H1 (cell line): ENCODE measurements around the gene UBE2H. TPM values are rescaled to one million over a fixed set of nuclear protein-coding genes. Genes with fewer than 3 reads are reported as not detected.

Experiments used
- CTCF ChIA-PET: fragments of 300-600 bp; sonication (Branson Sonifier 250); formaldehyde crosslinking; loops from one replicate; lab custom pipeline; 2021; ENCODE audit not compliant: partially characterized antibody; lab: Charles Lee
- POLR2A ChIA-PET: fragments of 300-600 bp; sonication (Branson Sonifier 250); formaldehyde crosslinking; loops from one replicate; lab custom pipeline; 2021; ENCODE audit warnings: inconsistent platforms; ENCODE audit not compliant: partially characterized antibody; lab: Charles Lee
- DNase-seq, 2 experiments: peaks; one replicate each; pipeline versions ENCODE4 v3.0.0 to v3.0.0-alpha.2; 2010 to 2022; ENCODE audit warnings: low spot score in 2 of 2, low read depth in 1 of 2, mixed read lengths in 1 of 2
- FAIRE-seq: peaks from 2 replicates; lab custom pipeline; 2011; peaks lifted over from hg19 to GRCh38; lab: Jason Lieb, UNC
- H2AFZ ChIP-seq: 2 replicates; pipeline ENCODE4 v1.8.1; 2012; ENCODE audit warnings: low read length, inconsistent platforms
- H2AK5ac ChIP-seq: 2 replicates; pipeline ENCODE4 v1.6.1; 2013; ENCODE audit warnings: low read depth, low read length
- H2BK120ac ChIP-seq: replicated peaks from 2 replicates; pipeline ENCODE3; 2013; ENCODE audit warnings: low read depth, low read length, inconsistent platforms
- H2BK12ac ChIP-seq: 2 replicates; pipeline ENCODE4 v1.6.1; 2013; ENCODE audit warnings: low read depth, low read length
- H2BK15ac ChIP-seq: 2 replicates; pipeline ENCODE4 v1.6.1; 2013; ENCODE audit warnings: low read length
- H2BK20ac ChIP-seq: 2 replicates; pipeline ENCODE4 v1.6.1; 2013; ENCODE audit warnings: low read length
- H2BK5ac ChIP-seq: 2 replicates; pipeline ENCODE4 v1.6.1; 2013; ENCODE audit warnings: low read depth, low read length
- H3K14ac ChIP-seq: 2 replicates; pipeline ENCODE4 v1.6.1; 2013; ENCODE audit warnings: inconsistent platforms; ENCODE audit not compliant: insufficient read length
- H3K18ac ChIP-seq: 2 replicates; pipeline ENCODE4 v1.6.1; 2013; ENCODE audit warnings: low read length; ENCODE audit errors: extremely low read depth
- H3K23ac ChIP-seq: 2 replicates; pipeline ENCODE4 v1.6.1; 2013; ENCODE audit warnings: inconsistent platforms; ENCODE audit not compliant: insufficient read length
- H3K23me2 ChIP-seq: 2 replicates; pipeline ENCODE4 v1.6.1; 2013; ENCODE audit warnings: low read depth, low read length
- H3K27ac ChIP-seq: 2 replicates; pipeline ENCODE4 v1.6.1; 2011; ENCODE audit warnings: low read depth, low read length, inconsistent platforms
- H3K27me3 ChIP-seq, 4 experiments: replicated peaks in 1 of 4; 1 replicate in 1 of 4; 2 replicates in 3 of 4; pipeline versions ENCODE4 v1.6.1 to v1.8.1; 2011 to 2013; ENCODE audit warnings: low read length in 3 of 4, mild to moderate bottlenecking in 3 of 4, inconsistent platforms in 2 of 4, mixed read lengths in 2 of 4, moderate library complexity in 1 of 4; ENCODE audit not compliant: control insufficient read depth in 3 of 4, insufficient read depth in 3 of 4; ENCODE audit errors: extremely low read depth in 1 of 4
- H3K36me3 ChIP-seq, 4 experiments: 2 replicates each; pipeline versions ENCODE4 v1.6.1 to v1.8.1; 2011 to 2013; ENCODE audit warnings: mild to moderate bottlenecking in 4 of 4, low read length in 3 of 4, moderate library complexity in 2 of 4, control low read depth in 1 of 4, inconsistent platforms in 1 of 4; ENCODE audit not compliant: insufficient read depth in 4 of 4, control insufficient read depth in 2 of 4
- H3K4ac ChIP-seq: replicated peaks from 2 replicates; pipeline ENCODE3; 2013; ENCODE audit warnings: low read length, low read depth, mixed read lengths, inconsistent platforms; ENCODE audit not compliant: insufficient read length
- H3K4me1 ChIP-seq, 4 experiments: replicated peaks in 1 of 4; 1 replicate in 1 of 4; 2 replicates in 3 of 4; pipeline versions ENCODE4 v1.6.1 to v1.8.1; 2011 to 2013; ENCODE audit warnings: low read length in 3 of 4, inconsistent platforms in 2 of 4, mixed read lengths in 1 of 4; ENCODE audit not compliant: insufficient read depth in 4 of 4, control insufficient read depth in 3 of 4
- H3K4me2 ChIP-seq, 2 experiments: 2 replicates each; pipeline versions ENCODE4 v1.6.1 to v1.8.1; 2011 to 2013; ENCODE audit warnings: low read depth in 2 of 2, low read length in 2 of 2, control low read depth in 1 of 2, inconsistent platforms in 1 of 2, mild to moderate bottlenecking in 1 of 2; ENCODE audit not compliant: insufficient read depth in 1 of 2
- H3K4me3 ChIP-seq, 4 experiments: fragments of 200-600, 300-600 bp in 1 of 4; sonication (generic), shearing (Covaris generic), sonication (Bioruptor Twin) in 1 of 4; 2 replicates each; pipeline versions ENCODE4 v1.5.1 to v1.8.1; 2011 to 2016; ENCODE audit warnings: low read length in 4 of 4, low read depth in 3 of 4, control low read depth in 2 of 4, inconsistent platforms in 2 of 4, mild to moderate bottlenecking in 2 of 4, mixed read lengths in 1 of 4, moderate library complexity in 1 of 4; ENCODE audit not compliant: insufficient read depth in 2 of 4; ENCODE audit errors: extremely low read depth in 1 of 4
- H3K56ac ChIP-seq: replicated peaks from 2 replicates; pipeline ENCODE3; 2013; ENCODE audit warnings: low read depth, mild to moderate bottlenecking, mixed read lengths, low read length, inconsistent platforms; ENCODE audit not compliant: insufficient read length
- H3K79me1 ChIP-seq: 2 replicates; pipeline ENCODE4 v1.6.1; 2013; ENCODE audit warnings: low read depth, low read length, control low read depth
- H3K79me2 ChIP-seq, 2 experiments: 2 replicates each; pipeline versions ENCODE4 v1.6.1 to v1.8.1; 2012 to 2013; ENCODE audit warnings: low read length in 2 of 2, mild to moderate bottlenecking in 2 of 2, inconsistent platforms in 1 of 2; ENCODE audit not compliant: insufficient read depth in 2 of 2, control insufficient read depth in 1 of 2
- H3K9ac ChIP-seq, 4 experiments: replicated peaks in 1 of 4; 1 replicate in 1 of 4; 2 replicates in 3 of 4; pipeline versions ENCODE4 v1.6.1 to v1.8.1; 2011 to 2013; ENCODE audit warnings: low read depth in 3 of 4, low read length in 3 of 4, control low read depth in 2 of 4, mild to moderate bottlenecking in 2 of 4, moderate library complexity in 2 of 4, inconsistent platforms in 1 of 4; ENCODE audit errors: extremely low read depth in 1 of 4
- H3K9me3 ChIP-seq, 2 experiments: 2 replicates each; pipeline versions ENCODE4 v1.6.1 to v1.8.1; 2012 to 2013; ENCODE audit warnings: mild to moderate bottlenecking in 2 of 2, moderate library complexity in 2 of 2, control low read depth in 1 of 2, inconsistent platforms in 1 of 2, low read depth in 1 of 2, low read length in 1 of 2, mixed read lengths in 1 of 2; ENCODE audit not compliant: insufficient read depth in 2 of 2
- H4K20me1 ChIP-seq, 2 experiments: replicated peaks in 1 of 2; 2 replicates each; pipeline versions ENCODE3 to v1.8.1; 2011 to 2013; ENCODE audit warnings: inconsistent platforms in 2 of 2, low read length in 2 of 2, mild to moderate bottlenecking in 1 of 2; ENCODE audit not compliant: insufficient read depth in 2 of 2, control insufficient read depth in 1 of 2
- H4K5ac ChIP-seq: 2 replicates; pipeline ENCODE4 v1.6.1; 2013; ENCODE audit warnings: low read length, low read depth, mixed read lengths, inconsistent platforms; ENCODE audit not compliant: insufficient read length
- H4K8ac ChIP-seq: 2 replicates; pipeline ENCODE4 v1.8.0; 2013; ENCODE audit warnings: mild to moderate bottlenecking, moderate library complexity, low read length, inconsistent platforms; ENCODE audit not compliant: insufficient read depth; ENCODE audit errors: extremely low read depth
- H4K91ac ChIP-seq: replicated peaks from 2 replicates; pipeline ENCODE3; 2013; ENCODE audit warnings: low read length, mixed read lengths, inconsistent platforms; ENCODE audit not compliant: insufficient read length
- CEBPB ChIP-seq: IDR thresholded peaks from 2 replicates; pipeline ENCODE4 v1.6.1; 2012; ENCODE audit warnings: low read depth, low read length
- EGR1 ChIP-seq: IDR thresholded peaks from 2 replicates; pipeline ENCODE4 v1.6.1; 2011; ENCODE audit warnings: low read depth, low read length, borderline replicate concordance
- FOSL1 ChIP-seq: IDR thresholded peaks from 2 replicates; pipeline ENCODE4 v1.6.1; 2011; ENCODE audit warnings: mild to moderate bottlenecking, low read depth, low read length, moderate library complexity; ENCODE audit not compliant: insufficient read depth
- KDM5A ChIP-seq: fragments of 200-600 bp; IDR thresholded peaks from 2 replicates; pipeline ENCODE4 v1.7.1; 2012; ENCODE audit warnings: mild to moderate bottlenecking, low read length, inconsistent platforms, mixed read lengths
- POLR2AphosphoS5 ChIP-seq: IDR thresholded peaks from 2 replicates; pipeline ENCODE4 v1.6.1; 2011; ENCODE audit warnings: low read depth, low read length
- RAD21 ChIP-seq, 2 experiments: IDR thresholded peaks in 1 of 2; conservative IDR thresholded peaks in 1 of 2; 2 replicates each; pipeline ENCODE4 v1.6.1; 2011; ENCODE audit warnings: low read depth in 2 of 2, low read length in 2 of 2, improper control_type of control experiment in 1 of 2, inconsistent platforms in 1 of 2, mild to moderate bottlenecking in 1 of 2, moderate library complexity in 1 of 2
- RBBP5 ChIP-seq: IDR thresholded peaks from 2 replicates; pipeline ENCODE4 v1.7.1; 2012; ENCODE audit warnings: low read depth, mild to moderate bottlenecking, inconsistent platforms, low read length, moderate library complexity, borderline replicate concordance
- RXRA ChIP-seq: IDR thresholded peaks from 2 replicates; pipeline ENCODE4 v1.6.1; 2011; ENCODE audit warnings: low read depth, mild to moderate bottlenecking, low read length, moderate library complexity; ENCODE audit not compliant: insufficient read depth
- SAP30 ChIP-seq: fragments of 300-600 bp; sonication (generic); IDR thresholded peaks from 2 replicates; pipeline ENCODE4 v1.7.1; 2012; ENCODE audit warnings: low read length, moderate library complexity, mild to moderate bottlenecking, inconsistent platforms; ENCODE audit not compliant: insufficient read depth, insufficient replicate concordance
- SIN3A ChIP-seq, 2 experiments: IDR thresholded peaks in 1 of 2; conservative IDR thresholded peaks in 1 of 2; 2 replicates each; pipeline ENCODE4 v1.6.1; 2011 to 2012; ENCODE audit warnings: low read length in 2 of 2, improper control_type of control experiment in 1 of 2, low read depth in 1 of 2, mild to moderate bottlenecking in 1 of 2
- SP1 ChIP-seq: IDR thresholded peaks from 2 replicates; pipeline ENCODE4 v1.6.1; 2011; ENCODE audit warnings: low read depth, low read length
- SUZ12 ChIP-seq: fragments of 200-600 bp; sonication (generic); IDR thresholded peaks from 2 replicates; pipeline ENCODE4 v1.6.1; 2012; ENCODE audit warnings: mild to moderate bottlenecking, inconsistent platforms, low read length, moderate library complexity, mixed read lengths
- TAF1 ChIP-seq: IDR thresholded peaks from 2 replicates; pipeline ENCODE4 v1.6.1; 2011; ENCODE audit warnings: mild to moderate bottlenecking, low read depth, low read length
- YY1 ChIP-seq: IDR thresholded peaks from 2 replicates; pipeline ENCODE4 v1.6.1; 2011; ENCODE audit warnings: low read depth, mild to moderate bottlenecking, low read length
- WGBS, 2 experiments: shearing (Covaris generic) in 1 of 2; methylation state at CpG; one replicate each; pipeline versions ENCODE4 v1.1.6 to v1.1.7; 2013 to 2015; ENCODE audit warnings: low lambda C conversion rate in 2 of 2, mixed read lengths in 2 of 2, inconsistent platforms in 1 of 2, low coverage in 1 of 2, missing lambda C conversion rate in 1 of 2; ENCODE audit not compliant: insufficient replicate concordance in 2 of 2, insufficient coverage in 1 of 2, insufficient read length in 1 of 2; ENCODE audit errors: extremely low coverage in 1 of 2, missing lambda C conversion rate in 1 of 2; 5-methylcytosine and 5-hydroxymethylcytosine counted together
- polyA plus RNA-seq, 7 experiments: library from polyadenylated mRNA; depleted of rRNA in 3 of 7; stranded (reverse) in 5 of 7; unstranded in 2 of 7; fragments of >200 nt in 5 of 7; fragments of 200-250 nt in 2 of 7; gene quantifications; 1 replicate in 5 of 7; 2 replicates in 1 of 7; 4 replicates in 1 of 7; pipeline versions ENCODE4 v1.2.1 to v1.2.3, GENCODE V29; 2011 to 2013; ENCODE audit warnings: missing spikeins in 2 of 7, mixed read lengths in 2 of 7
- total RNA-seq: library from RNA; stranded (reverse); fragmentation: NEBNext Ultra II Directional; extraction: Animal tissue kit (Norgen Biotek cat#: 25700); gene quantifications from 2 replicates; pipeline ENCODE4 v1.2.1, GENCODE V29; 2021

The UBE2H gene
- total and polyA plus RNA-seq, 2 of the 8 experiments (the other 6 are each of a cell fraction or from before 2014, with no cell fraction given) = 30.6 to 62.2 TPM

GRCh38 chr7:129887865-129888264, 64.9 kb downstream of the UBE2H start:
- H3K23me2 ChIP-seq = no peaks in the 10 kb centered on the region
- TF ChIP-seq SUZ12 (no peak), POLR2AphosphoS5 (no peak), SAP30 (no peak), RBBP5 (no peak), KDM5A (no peak), SIN3A (conservative IDR thresholded peaks at IDR 0.05 in 1 of 2, IDR thresholded peaks at IDR 0.05 in 1 of 2; ENCODE audit: low read depth in 1 of 2, low read length in 2 of 2) (no peak), TAF1 (no peak), CEBPB (no peak), RAD21 (IDR thresholded peaks at IDR 0.05 in 1 of 2, conservative IDR thresholded peaks at IDR 0.05 in 1 of 2; ENCODE audit: low read depth in 2 of 2, low read length in 2 of 2) (no peak), EGR1 (no peak), YY1 (no peak), FOSL1 (no peak), SP1 (no peak), RXRA (no peak)

More at GRCh38 chr7:129887865-129888264, 64.9 kb downstream of the UBE2H start:
- Histone ChIP-seq H4K91ac (no peak overlapping the region), H3K4me2 (no peak overlapping the region), H4K5ac (no peak overlapping the region), H3K9me3 (no peaks in the 10 kb centered on the region), H3K4me3 (no peak overlapping the region), H2AFZ (no peak overlapping the region), H3K14ac (no peak overlapping the region), H3K23ac (no peak overlapping the region), H2BK120ac (no peak overlapping the region), H3K36me3 (peaks cover 0 to 7% (median 0%) of the 10 kb centered on the region in 4 experiments; a peak in 1 of 8 replicates), H3K56ac (no peak overlapping the region), H2BK5ac (no peak overlapping the region), H3K4ac (no peak overlapping the region), H2AK5ac (no peak overlapping the region), H2BK12ac (no peak overlapping the region), H3K18ac (no peak overlapping the region), H3K79me2 (peaks cover 0 to 30% of the 10 kb centered on the region in 2 experiments; a peak in 2 of 4 replicates), H3K9ac (no peak overlapping the region), H2BK20ac (no peak overlapping the region), H4K20me1 (peaks cover 0 to 3% of the 10 kb centered on the region in 2 experiments), H3K27me3 (no peaks in the 10 kb centered on the region; a peak in 1 of 7 replicates), H4K8ac (no peak overlapping the region), H2BK15ac (no peak overlapping the region), H3K4me1 (peaks cover 0 to 2% (median 0%) of the 10 kb centered on the region in 4 experiments; a peak in 1 of 7 replicates), H3K27ac (no peak overlapping the region), H3K79me1 (0 out of 2 replicates have a peak, but pooled peaks cover 2% of the 10 kb centered on the region)
- ChIA-PET POLR2A (interaction anchor here (0.6 kb wide), 1 partner anchor 204 kb away, joined by 3 read pairs; no protein-coding TSS in a partner anchor), CTCF (interaction anchor here (0.6 to 1.5 kb wide), 5 partner anchors 9 to 86 kb away, joined by 3 to 4 read pairs (median 3); no protein-coding TSS in a partner anchor)
- 100% methylated on average over 1 of the region's 1 CpG; no CpG with 5 or more reads in 1 of the 2 experiments for WGBS, 2 experiments
- FAIRE-seq (no peak), DNase-seq (no peak)
